Tibial nerve (tissue), 4 donors: ENCODE data around the gene ERBB4.

Experiments
- EP300 ChIP-seq, 2 donors: sonication (generic); formaldehyde crosslinking; IDR thresholded peaks; one replicate each; pipeline ENCODE4 v1.6.1; 2017; ENCODE audit warnings: antibody characterized with exemption in 2 of 2, mild to moderate bottlenecking in 1 of 2
- POLR2A ChIP-seq, 2 donors: fragments of 450-650 bp; IDR thresholded peaks; one replicate each; pipeline ENCODE4 v1.6.1; 2017; ENCODE audit warnings: antibody characterized with exemption in 2 of 2, mild to moderate bottlenecking in 2 of 2, moderate library complexity in 2 of 2
- TF ChIP-seq, protein P1 (sequence below), 5 experiments: fragments of 200-600 bp in 3 of 5; fragments of 450-650 bp in 2 of 5; sonication (generic) in 3 of 5; IDR thresholded peaks; one replicate each; pipeline ENCODE4 v1.5.1; 2016 to 2019; ENCODE audit warnings: antibody characterized with exemption in 5 of 5, mild to moderate bottlenecking in 3 of 5, moderate library complexity in 2 of 5

DNA sequence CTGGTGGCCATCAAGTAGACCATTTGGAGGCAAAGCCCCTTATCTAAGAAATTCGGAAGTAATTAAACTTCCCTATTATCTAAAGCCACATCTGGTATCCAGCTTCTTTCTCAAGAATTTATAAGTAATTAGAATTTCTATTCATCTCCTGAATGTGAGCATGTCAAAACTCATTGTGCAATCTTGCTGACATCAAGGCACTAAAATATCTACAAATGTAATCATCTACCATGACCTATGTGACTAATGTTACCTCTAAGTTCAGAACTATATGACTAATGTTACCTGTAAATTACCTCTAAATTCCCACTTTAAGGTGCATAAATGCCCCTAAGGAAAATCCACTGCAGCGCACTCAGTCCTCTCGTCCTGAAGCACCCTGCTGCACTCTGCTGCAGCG, 1209.2 kb downstream of the ERBB4 start:
- TF ChIP-seq, protein P1, sequence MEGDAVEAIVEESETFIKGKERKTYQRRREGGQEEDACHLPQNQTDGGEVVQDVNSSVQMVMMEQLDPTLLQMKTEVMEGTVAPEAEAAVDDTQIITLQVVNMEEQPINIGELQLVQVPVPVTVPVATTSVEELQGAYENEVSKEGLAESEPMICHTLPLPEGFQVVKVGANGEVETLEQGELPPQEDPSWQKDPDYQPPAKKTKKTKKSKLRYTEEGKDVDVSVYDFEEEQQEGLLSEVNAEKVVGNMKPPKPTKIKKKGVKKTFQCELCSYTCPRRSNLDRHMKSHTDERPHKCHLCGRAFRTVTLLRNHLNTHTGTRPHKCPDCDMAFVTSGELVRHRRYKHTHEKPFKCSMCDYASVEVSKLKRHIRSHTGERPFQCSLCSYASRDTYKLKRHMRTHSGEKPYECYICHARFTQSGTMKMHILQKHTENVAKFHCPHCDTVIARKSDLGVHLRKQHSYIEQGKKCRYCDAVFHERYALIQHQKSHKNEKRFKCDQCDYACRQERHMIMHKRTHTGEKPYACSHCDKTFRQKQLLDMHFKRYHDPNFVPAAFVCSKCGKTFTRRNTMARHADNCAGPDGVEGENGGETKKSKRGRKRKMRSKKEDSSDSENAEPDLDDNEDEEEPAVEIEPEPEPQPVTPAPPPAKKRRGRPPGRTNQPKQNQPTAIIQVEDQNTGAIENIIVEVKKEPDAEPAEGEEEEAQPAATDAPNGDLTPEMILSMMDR (IDR thresholded peaks at IDR 0.05), result no peak
- TF ChIP-seq POLR2A (IDR thresholded peaks at IDR 0.05), result no peak
- TF ChIP-seq EP300 (IDR thresholded peaks at IDR 0.05), result no peak
